Measurements from ENCODE around the gene PIPOX. TPM values are rescaled to one million over a fixed set of nuclear protein-coding genes. Genes with fewer than 3 reads are reported as not detected.
A peak's percentile ranks its signal among the peaks of the same experiment; 100 is the strongest.

Gene PIPOX
- total and polyA plus RNA-seq, 2 of the 8 experiments (the other 6 are each of a cell fraction or from before 2014, with no cell fraction given): 57.2 to 99.6 TPM

DNA sequence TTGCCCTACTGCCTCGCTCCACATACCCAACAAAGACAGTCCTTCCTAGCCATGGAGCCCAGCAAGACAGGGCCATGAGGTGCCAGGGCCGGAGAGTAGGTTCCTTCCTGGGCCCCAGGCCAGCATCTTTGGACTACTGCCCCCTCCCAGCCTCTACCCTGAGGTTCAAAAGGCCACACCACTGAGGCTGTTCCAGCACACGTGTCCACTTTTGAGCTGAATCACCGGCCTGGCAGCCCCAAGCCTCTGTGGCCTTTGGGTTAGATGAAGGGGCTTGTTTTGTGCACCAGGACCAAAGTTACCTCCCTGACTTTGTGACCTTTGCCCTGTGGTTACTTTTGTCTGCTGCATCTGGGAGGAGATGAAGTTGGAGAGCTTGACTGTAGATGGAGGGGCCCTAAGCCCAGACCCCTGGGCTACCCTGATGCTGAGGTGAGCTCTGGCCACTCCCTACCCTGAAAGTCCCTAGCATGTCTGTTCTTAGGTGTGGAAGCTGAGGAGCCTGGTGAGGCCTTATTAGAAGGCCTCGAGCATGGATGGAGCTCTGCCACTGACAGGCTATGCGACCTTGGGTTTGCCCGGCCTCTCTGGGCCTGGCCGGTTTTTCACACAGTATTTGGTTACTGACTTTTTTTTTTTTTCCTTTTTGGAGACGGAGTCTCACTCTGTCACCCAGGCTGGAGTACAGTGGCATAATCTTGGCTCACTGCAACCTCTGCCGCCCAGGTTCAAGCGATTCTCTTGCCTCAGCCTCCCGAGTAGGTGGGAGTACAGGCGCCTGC is 49.1 kb upstream of the PIPOX start:
- Histone ChIP-seq H3K4ac (replicated peaks; ENCODE audit: insufficient read length, low read depth, low read length) (no peak overlapping the region), H2AFZ (ENCODE audit: low read length) (no peak overlapping the region), H3K56ac (replicated peaks; ENCODE audit: insufficient read length, low read depth, low read length) (no peak overlapping the region), H3K14ac (ENCODE audit: insufficient read length) (no peak overlapping the region), H2AK5ac (ENCODE audit: low read depth, low read length) (no peak overlapping the region), H3K79me2 (ENCODE audit: control insufficient read depth in 1 of 2, insufficient read depth in 2 of 2, low read length in 2 of 2) (no peaks in the 10 kb centered on the region), H3K27ac (ENCODE audit: low read depth, low read length) (no peak overlapping the region), H3K27me3 (replicated peaks in 1 of 4; ENCODE audit: control insufficient read depth in 3 of 4, extremely low read depth in 1 of 4, insufficient read depth in 3 of 4, low read length in 3 of 4) (no peaks in the 10 kb centered on the region; a peak in 3 of 7 replicates), H4K5ac (ENCODE audit: insufficient read length, low read depth, low read length) (no peak overlapping the region), H2BK120ac (replicated peaks; ENCODE audit: low read depth, low read length) (no peak overlapping the region), H2BK5ac (ENCODE audit: low read depth, low read length) (0 out of 2 replicates have a peak overlapping the region, but pooled peaks have one; percentile 2), H2BK20ac (ENCODE audit: low read length) (0 out of 2 replicates have a peak overlapping the region, but pooled peaks have one; percentile 13), H3K18ac (ENCODE audit: extremely low read depth, low read length) (no peak overlapping the region), H4K8ac (ENCODE audit: extremely low read depth, insufficient read depth, low read length) (no peak overlapping the region), H3K9me3 (ENCODE audit: insufficient read depth in 2 of 2, low read depth in 1 of 2, low read length in 1 of 2) (no peaks in the 10 kb centered on the region), H3K9ac (replicated peaks in 1 of 4; ENCODE audit: extremely low read depth in 1 of 4, low read depth in 3 of 4, low read length in 3 of 4) (no peak overlapping the region), H3K23ac (ENCODE audit: insufficient read length) (no peak overlapping the region), H3K79me1 (ENCODE audit: low read depth, low read length) (no peaks in the 10 kb centered on the region), H3K4me3 (ENCODE audit: extremely low read depth in 1 of 4, insufficient read depth in 2 of 4, low read depth in 3 of 4, low read length in 4 of 4) (no peak overlapping the region), H3K4me1 (replicated peaks in 1 of 4; ENCODE audit: control insufficient read depth in 3 of 4, insufficient read depth in 4 of 4, low read length in 3 of 4) (peaks cover 0 to 16% (median 9%) of the 10 kb centered on the region in 4 experiments; a peak in 5 of 7 replicates), H2BK12ac (ENCODE audit: low read depth, low read length) (peak overlapping the region; percentile 27; the same call in 1 of the 2 replicates), H4K20me1 (replicated peaks in 1 of 2; ENCODE audit: control insufficient read depth in 1 of 2, insufficient read depth in 2 of 2, low read length in 2 of 2) (no peaks in the 10 kb centered on the region), H4K91ac (replicated peaks; ENCODE audit: insufficient read length, low read length) (no peak overlapping the region), H3K4me2 (ENCODE audit: insufficient read depth in 1 of 2, low read depth in 2 of 2, low read length in 2 of 2) (no peak overlapping the region), H3K23me2 (ENCODE audit: low read depth, low read length) (no peaks in the 10 kb centered on the region), H2BK15ac (ENCODE audit: low read length) (no peak overlapping the region; the same call in 1 of the 2 replicates), H3K36me3 (ENCODE audit: control insufficient read depth in 2 of 4, insufficient read depth in 4 of 4, low read length in 3 of 4) (no peaks in the 10 kb centered on the region)
- FAIRE-seq: no peak
- ChIA-PET POLR2A (ENCODE audit: partially characterized antibody) (interaction anchor here (0.8 to 1.9 kb wide), 5 partner anchors 8 to 55 kb away, joined by 3 to 8 read pairs (median 3); no protein-coding TSS in a partner anchor), CTCF (ENCODE audit: partially characterized antibody) (interaction anchor here (0.6 to 5.3 kb wide), 14 partner anchors 10 to 130 kb away, joined by 3 to 42 read pairs (median 4); partner anchors contain the start of gene SEZ6)
- 94% methylated on average over 13 of the region's 13 CpGs; no CpG with 5 or more reads in 1 of the 2 experiments for WGBS, 2 experiments (ENCODE audit: extremely low coverage in 1 of 2, insufficient coverage in 1 of 2, insufficient read length in 1 of 2, insufficient replicate concordance in 2 of 2, low coverage in 1 of 2, low lambda C conversion rate in 2 of 2, missing lambda C conversion rate in 1 of 2)
- DNase-seq (ENCODE audit: low read depth in 1 of 2, low spot score in 2 of 2): no peak
- TF ChIP-seq SIRT6 (IDR thresholded peaks at IDR 0.05; ENCODE audit: low read length) (no peak), CTBP2 (IDR thresholded peaks at IDR 0.05; ENCODE audit: borderline replicate concordance, insufficient read depth, insufficient read length, low read length) (no peak), SP4 (IDR thresholded peaks at IDR 0.05; ENCODE audit: low read length) (no peak), ZNF274 (IDR thresholded peaks at IDR 0.05; ENCODE audit: borderline replicate concordance, extremely low read depth, low read length) (no peak), TAF1 (IDR thresholded peaks at IDR 0.05; ENCODE audit: low read depth, low read length) (no peak), SP2 (IDR thresholded peaks at IDR 0.05; ENCODE audit: low read length) (no peak), TEAD4 (IDR thresholded peaks at IDR 0.05; ENCODE audit: low read depth, low read length) (no peak), NANOG (IDR thresholded peaks at IDR 0.05; ENCODE audit: insufficient read depth, low read depth, low read length, poor library complexity, severe bottlenecking) (no peak), GTF2F1 (IDR thresholded peaks at IDR 0.05; ENCODE audit: borderline replicate concordance, low read depth, low read length) (no peak), BACH1 (IDR thresholded peaks at IDR 0.05; ENCODE audit: low read length) (no peak), CREB1 (IDR thresholded peaks at IDR 0.05) (no peak)
